HEK293T (cell line): ENCODE results near the gene RPS27L.

Experiments
- CTCF ChIA-PET: fragments of 350-600 bp; formaldehyde crosslinking; extraction: SDS; loops from one replicate; lab custom pipeline; 2021; ENCODE audit warnings: antibody characterized with exemption, inconsistent platforms; lab: Yijun Ruan, JAX
- POLR2A ChIA-PET: fragments of 350-600 bp; formaldehyde crosslinking; extraction: SDS; loops from one replicate; lab custom pipeline; 2020; ENCODE audit warnings: antibody characterized with exemption, inconsistent platforms; lab: Yijun Ruan, JAX
- DNase-seq: peaks from one replicate; pipeline ENCODE4 v3.0.0; 2012; ENCODE audit warnings: mixed read lengths; ENCODE audit errors: extremely low spot score
- ARNT ChIP-seq: fragments of 450-650 bp; IDR thresholded peaks from 2 replicates; pipeline ENCODE4 v1.6.1; 2017; ENCODE audit warnings: mild to moderate bottlenecking
- BHLHE40 ChIP-seq: fragments of 450-650 bp; IDR thresholded peaks from 2 replicates; pipeline ENCODE4 v1.6.1; 2016; ENCODE audit warnings: mild to moderate bottlenecking, moderate library complexity, borderline replicate concordance
- CTBP1 ChIP-seq: fragments of 450-650 bp; IDR thresholded peaks from 2 replicates; pipeline ENCODE4 v1.6.1; 2016; ENCODE audit warnings: borderline replicate concordance
- ELF4 ChIP-seq: fragments of 450-650 bp; IDR thresholded peaks from 2 replicates; pipeline ENCODE4 v1.6.1; 2017; ENCODE audit warnings: antibody characterized with exemption
- FOXA1 ChIP-seq: fragments of 450-650 bp; IDR thresholded peaks from 2 replicates; pipeline ENCODE4 v1.6.1; 2016; ENCODE audit warnings: mild to moderate bottlenecking
- FOXK2 ChIP-seq: fragments of 450-650 bp; IDR thresholded peaks from 2 replicates; pipeline ENCODE4 v1.6.1; 2016; ENCODE audit warnings: mild to moderate bottlenecking
- FOXM1 ChIP-seq: fragments of 450-650 bp; IDR thresholded peaks from 2 replicates; pipeline ENCODE4 v1.6.1; 2017; ENCODE audit warnings: mild to moderate bottlenecking, borderline replicate concordance
- HDGF ChIP-seq: fragments of 450-650 bp; IDR thresholded peaks from 2 replicates; pipeline ENCODE4 v1.6.1; 2017; ENCODE audit warnings: antibody characterized with exemption, borderline replicate concordance
- L3MBTL2 ChIP-seq: fragments of 450-650 bp; conservative IDR thresholded peaks from 2 replicates; pipeline ENCODE4 v1.6.1; 2016; ENCODE audit warnings: mild to moderate bottlenecking
- LEF1 ChIP-seq: fragments of 450-650 bp; IDR thresholded peaks from 2 replicates; pipeline ENCODE4 v1.6.1; 2017; ENCODE audit warnings: mild to moderate bottlenecking, borderline replicate concordance
- NFRKB ChIP-seq: fragments of 450-650 bp; IDR thresholded peaks from 2 replicates; pipeline ENCODE4 v1.6.1; 2016; ENCODE audit warnings: mild to moderate bottlenecking, moderate library complexity
- PKNOX1 ChIP-seq: fragments of 450-650 bp; IDR thresholded peaks from 2 replicates; pipeline ENCODE4 v1.6.1; 2016
- SP1 ChIP-seq: fragments of 450-650 bp; IDR thresholded peaks from 2 replicates; pipeline ENCODE4 v1.6.1; 2017
- SUZ12 ChIP-seq: fragments of 450-650 bp; IDR thresholded peaks from 2 replicates; pipeline ENCODE4 v1.6.1; 2016; ENCODE audit warnings: mild to moderate bottlenecking
- TARDBP ChIP-seq: fragments of 450-650 bp; IDR thresholded peaks from 2 replicates; pipeline ENCODE4 v1.6.1; 2016
- ZNF384 ChIP-seq: fragments of 450-650 bp; IDR thresholded peaks from 2 replicates; pipeline ENCODE4 v1.6.1; 2016

Gene RPS27L

GRCh38 chr15:63165166-63165859, 8.0 kb upstream of the RPS27L start:
- POLR2A ChIA-PET, result interaction anchor here (1.6 kb wide), 1 partner anchor 8 kb away, joined by 5 read pairs; the partner anchor contains the start of gene RPS27L
- CTCF ChIA-PET, result no interaction called here
- no peak for DNase-seq
- TF ChIP-seq ZNF384 (no peak), ARNT (no peak), SP1 (no peak), CTBP1 (no peak)

GRCh38 chr15:63163217-63163616, 5.9 kb upstream of the RPS27L start:
- DNase-seq, result no peak
- CTCF ChIA-PET, result no interaction called here
- POLR2A ChIA-PET, result no interaction called here
- TF ChIP-seq ELF4 (no peak), NFRKB (no peak), SP1 (no peak), SUZ12 (no peak), ZNF384 (no peak), FOXA1 (no peak)

- TF ChIP-seq CTBP1 (no peak), LEF1 (no peak), ELF4 (no peak), SP1 (no peak), HDGF (no peak), SUZ12 (no peak), FOXM1 (no peak), BHLHE40 (no peak), NFRKB (no peak)
- no peak for DNase-seq
- ChIA-PET POLR2A (no interaction called here), CTCF (no interaction called here)
Measured at GRCh38 chr15:63160638-63161037, 3.4 kb upstream of the RPS27L start.

GRCh38 chr15:63157891-63158431, 684 bp upstream of the RPS27L start:
- ChIA-PET POLR2A (interaction anchor here (0.6 to 2.3 kb wide), 14 partner anchors 8 to 250 kb away, joined by 3 to 8 read pairs (median 4); partner anchors contain the start of gene RAB8B), CTCF (no interaction called here)
- peak; percentile 23 for DNase-seq
- TF ChIP-seq BHLHE40 (no peak), FOXA1 (no peak), CTBP1 (no peak), SP1 (no peak), ZNF384 (peak; percentile 82), L3MBTL2 (peak; percentile 34; the same call in 1 of the 2 replicates), HDGF (no peak)

- ChIA-PET POLR2A (interaction anchor here (0.8 to 2.3 kb wide), 14 partner anchors 9 to 251 kb away, joined by 3 to 8 read pairs (median 5); partner anchors contain the start of genes APH1B and RAB8B), CTCF (no interaction called here)
- TF ChIP-seq BHLHE40 (no peak), NFRKB (no peak), PKNOX1 (no peak), SP1 (no peak), LEF1 (no peak), CTBP1 (no peak), ZNF384 (no peak), SUZ12 (no peak), FOXA1 (no peak), FOXM1 (no peak), L3MBTL2 (no peak), TARDBP (no peak), ARNT (no peak), HDGF (no peak), FOXK2 (no peak), ELF4 (no peak)
- peak; percentile 14 for DNase-seq
Measured at GRCh38 chr15:63156755-63157117, 541 bp downstream of the RPS27L start.

GRCh38 chr15:63156086-63156710, 1.1 kb downstream of the RPS27L start:
- no peak for DNase-seq
- no peak for TF ChIP-seq BHLHE40
- no peak for TF ChIP-seq ARNT
- no peak for TF ChIP-seq NFRKB
- TF ChIP-seq ELF4, result no peak
- no peak for TF ChIP-seq ZNF384
- no peak for TF ChIP-seq FOXM1
- no peak for TF ChIP-seq FOXK2
- TF ChIP-seq CTBP1, result no peak
- TF ChIP-seq HDGF, result no peak
- no peak for TF ChIP-seq FOXA1
- TF ChIP-seq TARDBP, result no peak
- no peak for TF ChIP-seq PKNOX1
- TF ChIP-seq SP1, result no peak
- TF ChIP-seq SUZ12, result no peak
- no peak for TF ChIP-seq LEF1
- TF ChIP-seq L3MBTL2, result no peak
- ChIA-PET POLR2A (interaction anchor here (0.9 to 2.3 kb wide), 8 partner anchors 8 to 251 kb away, joined by 3 to 8 read pairs (median 5); partner anchors contain the start of gene APH1B), CTCF (no interaction called here)
